NOMO-1 treated with dmso at 0.1 percent for 144 hours (cell line): ENCODE results near the gene SAMD5.
"Not testable (repeated sequence)": the region's sequence is repeated elsewhere in the genome, so short reads cannot be mapped to it uniquely, and the experiment has no call there.

ENCODE experiments used
- DNase-seq: peaks from one replicate; lab custom pipeline; 2025; ENCODE audit not compliant: unreplicated experiment; lab: John Stamatoyannopoulos, UW

SAMD5 gene

DNA sequence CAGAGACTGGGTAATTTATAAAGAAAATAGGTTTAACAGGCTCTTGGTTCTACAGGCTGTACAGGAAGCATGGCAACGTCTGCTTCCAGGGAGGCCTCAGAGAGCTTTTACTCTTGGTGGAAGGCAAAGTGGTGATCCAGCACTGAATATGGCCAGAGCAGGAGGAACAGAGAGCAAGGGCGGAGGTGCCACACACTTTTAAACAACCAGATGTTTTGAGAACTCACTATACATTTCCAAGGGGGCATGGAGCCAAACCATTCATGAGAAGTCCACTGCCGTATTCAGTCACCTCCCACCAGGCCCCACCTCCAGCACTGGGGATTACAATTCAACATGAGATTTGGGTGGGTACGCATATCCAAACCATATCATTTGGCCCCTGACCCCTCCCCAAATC, 18.7 kb downstream of the SAMD5 start:
- DNase-seq: no peak

DNA sequence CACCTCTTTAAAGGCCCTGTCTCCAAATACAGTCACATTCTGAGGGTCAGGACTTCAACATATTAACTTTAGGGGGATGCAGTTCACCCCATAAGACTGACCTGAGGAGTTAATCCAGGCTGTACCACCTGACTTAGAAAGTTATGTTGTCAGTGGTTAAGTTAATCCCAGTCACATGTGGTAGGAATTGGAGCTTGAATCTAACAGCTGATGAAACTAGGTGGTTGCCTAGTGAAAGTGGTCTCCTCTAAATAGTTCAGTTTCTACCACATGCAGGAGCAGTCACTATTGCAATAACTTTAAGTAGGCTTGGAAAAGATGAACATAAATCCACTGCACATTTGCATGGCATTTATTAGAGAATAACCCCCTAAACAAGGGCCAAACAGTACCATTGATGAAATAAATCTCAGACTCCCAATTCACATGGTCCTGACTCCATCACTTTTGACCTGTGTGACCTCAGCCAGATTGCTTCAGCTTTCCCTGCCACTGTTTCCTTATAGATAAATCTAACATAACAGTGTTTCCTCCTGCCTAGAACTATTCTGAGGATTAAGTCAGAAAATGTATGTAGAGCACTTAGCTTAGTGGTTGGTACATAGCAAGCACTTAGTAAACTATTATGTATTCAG, 20.1 kb downstream of the SAMD5 start:
- no peak for DNase-seq

DNA sequence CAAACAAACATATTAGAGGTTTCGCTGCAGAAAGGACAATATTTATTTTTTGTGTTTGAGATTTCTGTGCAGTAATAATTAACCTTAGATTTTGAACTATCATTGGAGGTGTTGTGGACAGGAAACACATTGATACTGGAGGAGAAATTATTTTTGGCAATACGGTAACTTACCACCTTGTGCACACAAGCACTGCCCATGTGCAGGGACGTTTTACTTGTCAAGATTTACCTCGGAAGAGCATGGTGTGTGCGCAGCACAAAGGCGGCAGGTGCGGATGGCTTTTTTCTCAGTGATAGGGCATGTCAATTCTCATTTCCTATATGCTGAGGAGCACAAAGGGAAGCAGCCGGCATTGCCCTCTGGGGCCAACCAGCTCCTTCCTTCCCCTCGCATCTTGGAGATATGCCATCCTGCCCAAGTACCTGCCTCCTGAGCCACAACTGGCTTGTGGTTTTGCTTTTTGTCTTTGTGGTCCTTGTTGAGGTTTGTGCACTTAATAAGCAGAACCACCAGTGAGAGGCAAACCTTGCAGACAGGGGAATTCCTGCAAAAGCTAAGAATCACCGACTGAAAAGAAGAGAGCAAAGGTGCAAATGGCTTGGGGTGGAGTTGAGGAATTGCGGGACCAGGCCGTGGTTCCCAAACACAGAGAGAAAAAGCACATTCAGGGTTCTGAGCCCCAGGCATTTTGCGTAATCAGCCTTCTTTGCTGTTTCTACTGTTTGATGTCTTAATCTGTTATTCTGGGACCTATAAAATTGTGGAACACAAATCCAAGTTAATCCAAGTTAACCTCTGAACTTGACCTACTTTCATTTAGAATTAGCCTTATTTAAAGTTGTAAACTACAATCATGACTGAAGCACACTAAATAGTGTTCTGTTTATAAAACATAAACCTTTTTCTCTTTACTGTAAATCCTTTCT, 21.9 kb downstream of the SAMD5 start:
- DNase-seq: no peak

DNA sequence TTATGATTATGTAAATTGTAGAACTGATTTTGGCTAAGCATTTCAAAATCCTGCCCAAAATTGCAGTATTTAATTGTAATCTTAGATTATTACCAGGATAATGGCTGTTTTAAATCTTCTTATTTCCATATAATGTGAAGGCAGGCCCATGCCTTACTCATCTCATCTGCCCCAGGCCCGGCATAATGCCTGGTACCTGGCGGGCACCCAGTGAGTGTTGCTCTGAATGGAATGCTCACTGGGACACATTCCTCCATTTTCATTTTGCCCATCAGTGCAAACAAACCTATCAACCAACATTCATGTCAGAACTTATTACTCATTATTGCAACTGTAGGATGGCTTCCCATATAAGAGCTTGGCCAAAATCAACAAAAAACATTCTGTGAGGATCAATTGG, 22.8 kb downstream of the SAMD5 start:
- DNase-seq: no peak

DNA sequence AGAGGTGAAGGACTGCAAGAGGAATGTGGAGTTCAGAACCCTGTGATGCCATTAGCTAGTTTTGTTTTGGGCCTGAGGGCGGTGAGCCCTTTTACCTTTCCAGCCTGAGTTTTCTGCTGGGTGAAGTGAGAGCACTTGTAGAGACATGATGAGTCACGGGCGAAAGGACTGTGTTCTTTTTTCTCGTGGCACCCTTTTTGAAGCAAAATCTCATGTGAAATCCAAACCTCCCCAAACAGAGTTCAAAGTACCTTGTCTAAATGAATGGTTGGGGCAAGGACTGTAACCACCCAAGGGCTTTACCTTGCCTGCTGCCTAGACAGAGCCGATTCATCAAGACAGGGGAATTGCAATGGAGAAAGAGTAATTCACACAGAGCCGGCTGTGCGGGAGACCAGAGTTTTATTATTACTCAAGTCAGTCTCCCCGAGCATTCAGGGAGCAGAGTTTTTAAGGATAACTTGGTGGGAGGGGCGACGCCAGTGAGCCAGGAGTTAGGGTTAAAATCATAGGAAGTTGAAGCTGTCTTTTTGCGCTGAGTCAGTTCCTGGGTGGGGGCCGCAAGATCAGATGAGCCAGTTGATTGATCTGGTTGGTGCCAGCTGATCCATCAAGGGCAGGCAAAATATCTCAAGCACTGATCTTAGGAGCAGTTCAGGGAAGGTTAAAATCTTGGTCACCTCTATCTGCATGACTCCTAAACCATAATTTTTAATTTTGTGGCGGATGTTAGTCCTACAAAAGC, 25.8 kb downstream of the SAMD5 start:
- no peak for DNase-seq

DNA sequence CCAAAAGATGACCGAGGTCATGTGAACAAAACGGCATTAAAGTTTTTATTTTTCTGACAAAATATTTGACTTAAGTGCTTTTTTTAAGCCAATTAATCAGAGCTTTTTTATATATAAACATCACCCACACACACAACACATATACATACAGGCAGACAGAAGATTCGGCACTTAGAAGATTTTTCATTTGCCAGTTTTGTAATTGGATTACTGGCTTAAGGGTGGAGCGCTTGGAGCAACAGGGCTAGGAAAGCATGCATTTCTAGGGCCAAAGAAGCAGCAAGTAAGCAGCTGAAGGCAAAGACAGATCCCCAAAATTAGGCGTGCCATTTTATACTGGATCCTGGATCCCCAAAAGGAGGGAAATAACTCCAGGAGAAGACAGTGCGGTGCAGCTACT, 30.3 kb downstream of the SAMD5 start:
- DNase-seq: no peak

DNA sequence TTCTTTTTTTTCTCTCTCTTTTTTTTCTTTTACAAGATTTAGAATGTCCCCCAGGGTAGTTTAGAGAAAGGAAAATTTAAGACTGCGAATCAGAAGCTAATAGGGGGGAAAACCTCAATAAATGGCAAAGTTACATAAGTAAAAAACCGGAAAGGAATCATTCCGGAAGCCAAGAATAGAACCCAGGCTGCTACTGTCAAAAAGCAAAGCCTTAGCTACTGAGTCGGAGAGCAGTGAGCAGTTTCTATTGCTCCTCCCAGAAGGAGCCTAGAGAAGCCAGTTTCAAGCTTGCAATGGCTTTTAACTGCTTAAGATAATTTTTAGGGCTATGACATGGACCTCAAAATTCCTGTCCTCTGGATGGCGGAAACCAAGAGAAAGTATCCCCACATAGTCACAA, 31.6 kb downstream of the SAMD5 start:
- DNase-seq: no peak

DNA sequence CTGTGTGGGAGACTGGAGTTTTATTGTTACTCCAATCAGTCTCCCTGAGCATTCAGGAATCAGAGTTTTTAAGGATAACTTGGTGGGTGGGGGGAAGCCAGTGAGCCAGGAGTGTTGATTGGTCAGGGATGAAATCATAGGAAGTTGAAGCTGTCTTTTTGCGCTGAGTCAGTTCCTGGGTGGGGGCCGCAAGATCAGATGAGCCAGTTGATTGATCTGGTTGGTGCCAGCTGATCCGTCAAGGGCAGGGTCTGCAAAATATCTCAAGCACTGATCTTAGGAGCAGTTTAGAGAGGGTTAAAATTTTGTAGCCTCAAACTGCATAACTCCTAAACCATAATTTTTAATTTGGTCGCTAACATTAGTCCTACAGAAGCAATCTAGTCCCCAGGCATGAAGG, 33.9 kb downstream of the SAMD5 start:
- DNase-seq: not testable (repeated sequence)

DNA sequence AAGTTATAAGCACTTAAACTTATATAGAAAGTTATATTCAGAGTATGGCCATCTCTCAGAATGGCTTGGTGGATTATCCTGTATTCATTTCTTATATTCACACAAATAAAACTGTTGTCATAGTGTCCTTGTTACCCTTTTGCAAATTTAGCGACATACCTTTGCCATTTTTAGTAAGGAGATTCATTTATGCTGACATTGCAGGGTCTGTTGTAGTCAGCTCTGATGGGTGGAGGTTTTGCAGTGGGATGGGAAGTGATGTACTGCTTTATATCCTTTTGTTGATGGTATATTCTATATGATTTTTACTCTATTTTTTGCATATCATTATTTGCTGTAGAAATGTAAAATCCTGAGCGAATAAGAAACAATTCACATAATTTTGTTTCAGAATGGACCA, 35.9 kb downstream of the SAMD5 start:
- DNase-seq: no peak

DNA sequence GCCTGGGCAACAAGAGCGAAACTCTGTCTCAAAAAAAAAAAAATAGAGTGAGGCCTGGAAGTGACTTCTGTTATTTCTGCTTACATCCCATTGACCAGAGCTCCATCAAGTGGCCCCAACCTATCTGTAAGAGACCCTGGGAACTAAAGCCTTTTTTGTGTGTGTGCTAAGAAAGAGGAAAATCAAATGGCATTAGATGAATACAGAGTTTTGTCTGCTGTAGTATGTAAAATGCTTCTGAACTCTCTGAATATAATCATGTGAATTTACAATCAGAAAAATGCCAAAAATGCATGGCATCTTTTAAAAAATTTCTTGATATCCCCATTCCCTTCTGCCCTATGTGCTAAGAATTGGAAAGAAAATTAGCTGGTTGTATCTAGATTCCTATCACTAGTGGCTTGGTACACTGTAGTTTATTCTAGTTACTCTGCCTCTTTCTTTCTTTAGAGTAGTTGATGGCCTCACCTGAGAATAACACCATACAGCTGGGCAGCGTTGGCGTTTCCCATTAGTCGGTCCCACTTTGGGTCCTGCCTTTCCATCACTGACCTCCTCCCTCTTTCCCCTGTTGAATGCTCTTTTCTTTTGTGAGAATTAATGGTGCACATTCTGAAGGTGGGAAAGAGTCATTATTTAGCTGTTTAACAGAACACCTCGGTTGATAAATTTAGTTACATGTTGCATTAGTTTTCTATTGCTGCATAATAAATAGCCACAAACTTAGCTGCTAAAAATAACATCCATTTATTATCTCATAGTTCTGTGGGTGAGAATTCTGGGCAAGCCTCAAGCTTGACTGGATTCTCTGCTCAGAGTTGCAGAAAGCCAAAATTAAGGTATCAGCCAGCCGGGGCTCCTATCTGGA, 38.2 kb downstream of the SAMD5 start:
- no peak for DNase-seq

DNA sequence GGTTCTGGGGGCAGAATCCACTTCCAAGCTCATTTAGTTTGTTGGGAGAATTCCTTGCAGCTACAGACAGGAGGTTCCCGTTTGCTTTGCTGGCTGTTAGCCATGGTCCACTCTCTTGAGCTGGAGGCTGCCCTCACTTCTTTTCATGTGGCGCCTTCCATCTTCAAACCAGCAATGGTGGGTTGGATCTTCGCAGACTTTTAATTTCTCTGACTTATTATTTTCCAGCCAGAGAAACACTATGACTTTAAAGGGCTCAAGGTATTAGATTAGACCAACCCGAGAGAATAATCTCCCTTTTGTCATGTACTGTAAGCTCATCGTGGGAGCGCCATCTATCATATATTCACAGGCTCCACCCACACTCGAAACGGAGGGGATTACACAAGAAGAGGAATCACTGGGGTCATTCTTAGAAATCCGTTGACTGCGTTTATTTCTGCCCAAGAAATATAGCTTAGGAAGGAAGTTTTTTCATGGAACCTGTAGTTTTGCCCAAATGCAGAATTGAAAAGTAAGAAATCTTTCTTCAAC, 38.9 kb downstream of the SAMD5 start:
- no peak for DNase-seq

DNA sequence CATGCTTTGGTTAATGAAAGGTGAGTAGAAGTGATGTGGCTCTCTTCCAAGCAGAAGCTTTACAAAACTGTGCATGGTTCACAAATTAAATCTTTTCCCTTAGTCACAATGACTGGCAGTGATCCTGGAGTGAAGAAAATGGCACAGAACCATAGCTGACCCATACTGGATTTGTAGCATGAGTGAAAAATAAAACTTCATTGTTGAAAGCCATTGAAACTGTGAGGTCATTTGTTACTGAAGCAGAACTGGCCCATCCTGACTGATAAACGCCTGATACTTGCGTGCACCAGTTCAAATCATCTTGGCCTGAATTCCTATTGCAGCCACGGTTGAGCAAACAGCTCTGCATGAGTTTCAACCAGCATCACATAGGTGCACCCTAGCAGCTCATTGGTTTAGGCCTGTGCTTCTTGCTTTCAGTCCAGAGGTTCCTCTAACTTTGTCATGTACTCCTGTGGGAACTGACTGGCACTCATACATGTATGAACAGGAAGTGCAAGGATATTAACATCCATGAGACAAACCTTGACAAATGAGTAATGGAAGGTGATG, 40.5 kb downstream of the SAMD5 start:
- no peak for DNase-seq

DNA sequence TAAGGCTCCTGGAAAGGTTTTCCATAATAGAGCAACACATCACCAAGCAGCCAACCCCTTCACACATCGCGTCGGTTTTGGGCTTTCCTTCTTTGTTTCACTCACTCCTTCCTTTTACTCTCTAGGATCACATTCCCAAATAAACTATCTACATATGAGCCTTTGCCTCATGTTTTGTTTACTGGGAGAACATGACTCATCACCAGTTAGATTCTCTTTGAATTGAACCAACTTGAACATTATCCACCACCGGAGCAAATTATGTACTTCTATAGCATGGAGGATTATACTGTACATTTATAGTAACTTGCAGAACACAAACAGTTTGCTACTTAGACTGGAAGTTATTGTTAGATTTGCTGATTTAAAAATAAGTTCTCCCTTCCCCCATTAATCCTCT, 41.0 kb downstream of the SAMD5 start:
- no peak for DNase-seq

DNA sequence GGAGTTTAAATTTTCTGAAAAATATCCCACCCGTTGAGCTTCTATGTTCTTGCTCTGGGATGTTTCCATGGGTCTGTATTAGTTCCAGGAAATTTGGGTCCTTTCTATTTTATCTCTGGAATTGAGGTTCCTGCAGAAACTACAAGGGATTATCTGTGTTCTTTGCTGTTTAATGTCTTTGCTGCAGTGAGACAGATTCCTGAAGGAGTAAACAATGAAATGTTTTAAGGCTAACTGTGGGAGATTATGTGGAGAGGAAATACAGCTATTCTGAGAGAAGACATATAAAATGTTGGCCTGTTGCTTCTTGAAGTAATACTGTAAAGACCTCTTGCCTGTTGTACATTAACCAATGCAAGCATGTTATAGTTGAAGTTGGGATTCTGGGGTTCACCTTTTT, 43.5 kb downstream of the SAMD5 start:
- no peak for DNase-seq

DNA sequence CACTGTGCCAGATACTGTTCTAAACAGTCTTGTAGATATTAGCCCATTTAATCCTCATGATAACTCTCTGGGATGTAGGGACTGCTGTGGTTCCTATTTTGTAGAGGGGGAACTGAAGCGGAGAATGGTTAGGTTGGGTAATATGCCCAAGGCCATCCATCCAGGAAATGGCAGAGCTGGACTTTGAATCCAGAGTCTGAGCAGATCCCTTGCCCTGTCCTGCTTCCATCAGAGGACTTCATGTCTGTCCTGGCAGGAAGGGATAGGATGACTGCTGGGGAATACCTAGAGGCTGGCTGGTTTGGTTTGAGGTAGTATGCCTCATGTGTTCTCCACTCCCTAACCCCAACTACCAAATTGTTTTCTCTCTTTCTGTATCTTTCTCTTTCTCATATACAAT, 44.6 kb downstream of the SAMD5 start:
- DNase-seq: no peak

DNA sequence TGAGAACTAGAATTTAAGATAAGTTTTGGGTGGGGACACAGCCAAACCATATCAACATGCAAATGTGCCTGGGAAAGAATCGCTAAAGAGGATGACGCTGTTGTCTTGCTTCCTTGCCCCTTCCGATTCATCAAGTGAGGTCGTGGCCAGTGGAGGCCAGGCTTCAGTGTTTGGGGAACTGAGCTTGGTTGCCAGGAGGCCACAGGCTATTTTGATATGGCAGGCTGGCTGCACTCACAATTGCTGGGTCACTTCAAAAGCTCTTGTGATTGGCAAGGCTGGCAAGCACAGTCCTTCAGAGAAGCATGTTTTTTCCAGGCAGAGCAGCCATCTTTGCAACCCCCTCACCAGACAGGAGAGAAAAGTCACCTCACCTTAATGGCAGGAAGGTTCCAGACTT, 45.8 kb downstream of the SAMD5 start:
- DNase-seq: no peak

DNA sequence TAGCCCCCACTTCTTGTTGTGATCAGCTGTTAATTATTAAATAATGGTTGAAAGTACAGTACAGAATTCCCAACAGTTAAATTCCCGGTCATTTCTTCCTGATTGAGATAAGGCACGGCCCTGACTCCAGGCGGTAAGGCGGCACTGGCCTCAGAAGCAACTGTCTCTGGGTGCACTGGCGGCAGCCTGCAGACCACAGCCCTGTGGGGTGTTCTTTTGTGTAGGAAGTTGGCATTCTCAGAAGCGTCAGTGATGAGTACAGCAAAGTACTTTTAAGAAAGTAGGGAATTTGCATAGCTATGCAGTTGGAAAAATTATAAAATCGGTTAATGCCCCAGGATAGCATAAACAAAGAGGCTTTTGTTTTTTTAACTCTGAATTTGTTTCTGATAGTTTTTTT, 50.5 kb downstream of the SAMD5 start:
- no peak for DNase-seq

DNA sequence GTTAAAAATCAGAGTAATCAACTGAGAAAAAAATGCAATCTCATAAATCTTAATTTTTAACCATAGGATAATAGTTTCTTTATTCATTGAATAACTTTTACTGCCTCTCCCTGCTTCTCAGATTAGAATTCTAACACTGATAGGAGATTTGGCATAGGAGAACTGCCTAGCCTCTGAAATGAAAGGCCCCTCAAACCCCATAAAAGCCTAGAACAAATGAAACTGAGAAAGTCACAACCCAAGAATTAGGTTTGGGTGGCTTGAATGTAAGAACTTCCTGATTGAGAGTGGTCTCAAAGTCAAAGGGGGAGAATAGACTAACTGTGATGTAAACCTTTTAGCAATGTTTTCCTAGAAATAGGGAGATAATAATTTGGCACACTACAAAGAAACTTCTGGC, 52.2 kb downstream of the SAMD5 start:
- no peak for DNase-seq

DNA sequence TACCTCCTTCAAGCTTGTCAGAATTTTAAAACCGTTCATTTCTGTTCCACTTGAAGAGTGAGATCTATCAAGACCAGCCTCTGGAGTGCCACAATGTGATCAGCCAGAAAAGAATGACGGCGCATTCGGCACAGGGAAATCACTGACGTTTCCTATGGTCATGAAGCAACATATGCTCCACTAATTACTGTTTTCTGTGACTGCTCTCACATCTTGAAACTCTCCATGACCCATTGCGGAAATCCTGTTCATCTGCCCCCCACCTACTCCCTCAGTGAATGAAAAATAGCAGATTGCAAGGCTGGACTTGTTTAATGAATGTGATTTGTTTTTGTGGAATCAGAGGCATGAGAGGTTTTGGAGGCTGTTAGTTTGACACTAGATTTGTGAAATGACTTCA, 53.2 kb downstream of the SAMD5 start:
- no peak for DNase-seq

DNA sequence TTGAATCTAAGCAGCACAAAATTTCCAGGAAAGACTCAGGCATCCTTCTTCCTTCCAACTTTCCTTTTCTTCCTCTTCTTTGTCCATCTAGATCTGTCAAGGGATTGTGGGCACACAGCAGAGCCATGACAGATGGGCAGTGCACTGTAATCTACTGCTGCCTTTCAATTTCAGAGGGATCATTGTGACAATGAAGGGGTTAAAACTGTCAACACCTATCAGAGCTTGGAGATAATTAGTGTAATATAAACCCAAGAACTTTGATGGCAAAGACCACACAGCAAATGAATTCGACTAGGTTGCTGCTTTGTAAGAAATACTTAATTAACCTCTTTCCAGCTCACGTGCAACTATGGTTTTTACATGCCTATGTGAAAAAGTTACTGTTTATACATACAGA, 55.0 kb downstream of the SAMD5 start:
- DNase-seq: no peak
